Activated naive CD4-positive, alpha-beta T cell treated with anti-CD3 and anti-CD28 coated beads for 36 hours (primary cell): ENCODE results near the gene PDSS2. TPM values are rescaled to one million over a fixed set of nuclear protein-coding genes. Genes with fewer than 3 reads are reported as not detected.
"Not testable (repeated sequence)": the region's sequence is repeated elsewhere in the genome, so short reads cannot be mapped to it uniquely, and the experiment has no call there.

Experiments used
- CTCF ChIA-PET: fragments of 350-600 bp; sonication (Branson Sonifier 250); formaldehyde crosslinking; loops from one replicate; lab custom pipeline; 2021; ENCODE audit warnings: antibody characterized with exemption; lab: Charles Lee
- DNase-seq: peaks from one replicate; pipeline ENCODE4 v3.0.0-alpha.2; 2020
- H3K27ac Mint-ChIP-seq: one replicate; pipeline ENCODE4 v1.8.0; 2021; ENCODE audit warnings: mild to moderate bottlenecking, mixed read lengths
- H3K27me3 Mint-ChIP-seq: one replicate; pipeline ENCODE4 v1.8.0; 2021; ENCODE audit warnings: low read depth, mixed read lengths
- H3K36me3 Mint-ChIP-seq: one replicate; pipeline ENCODE4 v1.8.0; 2021; ENCODE audit warnings: low read depth, mixed read lengths
- H3K4me1 Mint-ChIP-seq: one replicate; pipeline ENCODE4 v1.8.0; 2021; ENCODE audit warnings: low read depth, mixed read lengths
- H3K4me3 Mint-ChIP-seq: one replicate; pipeline ENCODE4 v1.8.0; 2021; ENCODE audit warnings: mild to moderate bottlenecking, moderate library complexity, mixed read lengths
- H3K9me3 Mint-ChIP-seq: one replicate; pipeline ENCODE4 v1.8.0; 2021; ENCODE audit warnings: mixed read lengths
- intact Hi-C: fragments of 100-400 bp; cut with micrococcal nuclease; formaldehyde crosslinking; loops from one replicate; pipeline ENCODE4 v1.15.1; 2023
- total RNA-seq, 2 experiments: library from RNA; stranded (reverse); gene quantifications; one replicate each; pipeline ENCODE4 v1.2.3, GENCODE V29; 2021

Gene PDSS2
- total RNA-seq, 2 experiments from 2014 or later = 10.5 to 11.3 TPM

- Mint-ChIP-seq H3K4me3 (no peak overlapping the region), H3K27me3 (no peaks in the 10 kb centered on the region), H3K9me3 (no peaks in the 10 kb centered on the region), H3K4me1 (peaks cover 2% of the 10 kb centered on the region), H3K27ac (no peak overlapping the region), H3K36me3 (peaks cover 1% of the 10 kb centered on the region)
- CTCF ChIA-PET = interaction anchor here (1.3 kb wide), 1 partner anchor 50 kb away, joined by 4 read pairs; no protein-coding TSS in a partner anchor
- intact Hi-C loops = no loop called here
- DNase-seq = no peak
These were observed 166.6 kb downstream of the PDSS2 start for GRCh38 chr6:107292715-107293271.

- no peaks in the 10 kb centered on the region for H3K27me3 Mint-ChIP-seq
- no peak overlapping the region for H3K4me3 Mint-ChIP-seq
- H3K4me1 Mint-ChIP-seq = no peaks in the 10 kb centered on the region
- intact Hi-C loops = no loop called here
- H3K9me3 Mint-ChIP-seq = no peaks in the 10 kb centered on the region
- no peak for DNase-seq
- peaks cover 1% of the 10 kb centered on the region for H3K36me3 Mint-ChIP-seq
- CTCF ChIA-PET = no interaction called here
- no peak overlapping the region for H3K27ac Mint-ChIP-seq
These were observed 168.9 kb downstream of the PDSS2 start for GRCh38 chr6:107290491-107290890.

DNA sequence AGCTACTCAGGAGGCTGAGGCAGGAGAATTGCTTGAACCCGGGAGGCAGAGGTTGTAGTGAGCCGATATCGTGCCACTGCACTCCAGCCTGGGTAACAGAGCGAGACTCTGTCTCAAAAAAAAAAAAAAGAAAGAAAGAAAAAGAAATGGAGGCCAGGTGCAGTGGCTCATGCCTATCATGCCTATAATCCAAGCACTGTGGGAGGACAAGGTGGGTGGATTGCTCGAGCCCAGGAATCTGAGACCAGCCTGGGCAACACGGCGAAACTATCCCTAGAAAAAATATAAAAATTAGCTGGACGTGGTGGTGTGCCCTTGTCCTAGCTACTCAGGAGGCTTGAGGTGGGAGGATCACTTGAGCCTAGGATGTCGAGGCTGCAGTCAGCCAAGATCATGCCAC, 170.1 kb downstream of the PDSS2 start:
- H3K4me1 Mint-ChIP-seq, H3K36me3 Mint-ChIP-seq, CTCF ChIA-PET, H3K27me3 Mint-ChIP-seq, H3K9me3 Mint-ChIP-seq, intact Hi-C loops, DNase-seq, H3K27ac Mint-ChIP-seq, H3K4me3 Mint-ChIP-seq: not testable (repeated sequence)

DNA sequence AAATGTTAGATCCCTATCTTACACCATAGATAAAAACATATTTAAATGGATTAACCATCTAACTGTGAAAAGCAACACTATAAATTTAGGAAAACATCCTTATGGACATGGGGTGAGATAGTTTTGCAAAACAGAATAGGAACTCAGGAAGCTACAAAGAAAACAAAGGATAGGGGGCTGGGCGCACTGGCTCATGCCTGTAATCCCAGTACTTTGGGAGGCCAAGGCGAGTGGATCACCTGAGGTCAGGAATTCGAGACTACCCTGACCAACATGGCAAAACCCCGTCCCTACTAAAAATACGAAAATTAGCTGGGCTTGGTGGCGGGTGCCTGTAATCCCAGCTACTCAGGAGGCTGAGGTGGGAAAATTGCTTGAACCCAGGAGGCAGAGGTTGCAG, 173.7 kb downstream of the PDSS2 start:
- intact Hi-C loops, CTCF ChIA-PET, H3K9me3 Mint-ChIP-seq, H3K36me3 Mint-ChIP-seq, DNase-seq, H3K4me1 Mint-ChIP-seq, H3K27ac Mint-ChIP-seq, H3K27me3 Mint-ChIP-seq, H3K4me3 Mint-ChIP-seq: not testable (repeated sequence)

DNA sequence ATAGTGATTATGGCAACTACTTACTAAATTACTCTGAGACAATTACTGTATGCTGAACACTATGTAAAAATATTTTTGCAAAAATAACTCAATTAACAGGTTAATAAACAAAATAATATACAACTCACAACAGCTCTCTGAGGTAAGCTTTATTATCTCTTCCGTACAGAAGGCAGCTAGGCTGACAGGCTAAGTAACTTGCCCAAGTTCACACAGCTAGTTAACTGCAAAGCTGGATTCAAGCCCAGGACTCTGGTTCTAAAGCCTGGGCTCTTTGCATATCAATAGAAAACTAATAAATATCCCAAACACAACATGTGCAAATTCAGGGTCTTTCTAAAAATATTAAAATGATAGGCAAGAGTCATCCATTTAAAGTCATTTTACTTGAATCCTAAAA, 174.6 kb downstream of the PDSS2 start:
- intact Hi-C loops = no loop called here
- H3K27ac Mint-ChIP-seq = no peak overlapping the region
- DNase-seq = no peak
- CTCF ChIA-PET = no interaction called here
- no peaks in the 10 kb centered on the region for H3K4me1 Mint-ChIP-seq
- H3K9me3 Mint-ChIP-seq = no peaks in the 10 kb centered on the region
- H3K36me3 Mint-ChIP-seq = peaks cover 1% of the 10 kb centered on the region
- H3K27me3 Mint-ChIP-seq = no peaks in the 10 kb centered on the region
- H3K4me3 Mint-ChIP-seq = no peak overlapping the region

DNA sequence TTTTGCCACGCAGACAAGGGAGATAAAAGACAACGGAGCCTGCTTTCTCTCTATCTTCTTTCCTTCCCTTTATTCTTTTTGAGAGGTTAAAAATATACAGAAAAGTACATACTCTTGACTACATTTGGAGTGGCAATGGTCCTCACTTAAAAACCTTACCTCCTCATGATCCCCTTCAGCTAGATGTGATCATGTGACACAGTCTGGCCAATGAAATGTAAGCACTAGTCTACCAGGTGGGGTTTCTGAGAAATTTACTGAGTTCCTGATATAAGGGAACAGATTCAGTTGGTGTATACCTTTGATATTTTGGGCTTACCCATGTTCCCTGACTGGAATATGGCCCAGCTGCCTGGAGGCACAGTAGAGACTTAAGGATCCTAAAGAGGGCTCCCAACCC, 178.6 kb downstream of the PDSS2 start:
- no peaks in the 10 kb centered on the region for H3K9me3 Mint-ChIP-seq
- intact Hi-C loops = no loop called here
- no peaks in the 10 kb centered on the region for H3K27me3 Mint-ChIP-seq
- no peak overlapping the region for H3K4me3 Mint-ChIP-seq
- H3K4me1 Mint-ChIP-seq = no peaks in the 10 kb centered on the region
- no peak for DNase-seq
- H3K36me3 Mint-ChIP-seq = no peaks in the 10 kb centered on the region
- CTCF ChIA-PET = interaction anchor here (0.6 kb wide), 1 partner anchor 30 kb away, joined by 3 read pairs; no protein-coding TSS in a partner anchor
- H3K27ac Mint-ChIP-seq = no peak overlapping the region

GRCh38 chr6:107280001-107280400, 179.4 kb downstream of the PDSS2 start:
- not testable (repeated sequence) for H3K36me3 Mint-ChIP-seq, H3K27me3 Mint-ChIP-seq

DNA sequence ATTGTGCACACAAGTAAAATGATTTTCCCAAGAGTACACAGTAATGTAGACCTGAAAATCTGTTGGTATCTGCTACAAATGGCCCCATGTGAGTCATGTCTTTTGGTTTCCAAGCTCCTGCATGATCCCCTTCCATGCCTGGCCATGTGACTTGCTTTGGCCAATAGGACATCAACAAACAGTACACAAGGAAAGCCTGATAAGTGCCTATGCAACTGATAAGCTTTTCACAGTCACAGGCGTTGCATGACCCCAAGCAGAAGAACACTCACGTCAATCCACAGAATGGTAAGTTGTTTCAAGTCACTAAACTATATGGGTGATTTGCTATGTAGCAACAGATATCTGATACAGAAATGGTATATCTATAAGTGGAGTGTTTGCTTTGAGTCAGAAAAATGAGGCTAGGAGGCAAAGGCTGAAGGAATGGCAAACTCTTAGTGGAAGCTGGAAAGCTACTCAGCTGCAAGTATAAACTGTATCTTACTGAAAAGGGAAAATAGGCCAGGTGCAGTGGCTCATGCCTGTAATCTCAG, 184.0 kb downstream of the PDSS2 start:
- H3K9me3 Mint-ChIP-seq = no peaks in the 10 kb centered on the region
- no peak overlapping the region for H3K27ac Mint-ChIP-seq
- no peaks in the 10 kb centered on the region for H3K4me1 Mint-ChIP-seq
- DNase-seq = no peak
- intact Hi-C loops = no loop called here
- no peak overlapping the region for H3K4me3 Mint-ChIP-seq
- H3K27me3 Mint-ChIP-seq = no peaks in the 10 kb centered on the region
- CTCF ChIA-PET = no interaction called here
- peaks cover 2% of the 10 kb centered on the region for H3K36me3 Mint-ChIP-seq

More at GRCh38 chr6:107280001-107280400, 179.4 kb downstream of the PDSS2 start:
- H3K4me3 Mint-ChIP-seq, CTCF ChIA-PET, H3K9me3 Mint-ChIP-seq, DNase-seq, H3K27ac Mint-ChIP-seq, H3K4me1 Mint-ChIP-seq, intact Hi-C loops: not testable (repeated sequence)

GRCh38 chr6:107274288-107274687, 185.1 kb downstream of the PDSS2 start:
- Mint-ChIP-seq H3K9me3 (no peaks in the 10 kb centered on the region), H3K4me3 (no peak overlapping the region), H3K36me3 (peaks cover 4% of the 10 kb centered on the region), H3K4me1 (no peaks in the 10 kb centered on the region), H3K27me3 (no peaks in the 10 kb centered on the region), H3K27ac (no peak overlapping the region)
- no peak for DNase-seq
- intact Hi-C loops = no loop called here
- CTCF ChIA-PET = interaction anchor here (0.5 to 0.7 kb wide), 3 partner anchors 179 to 1589 kb away, joined by 3 to 5 read pairs (median 3); no protein-coding TSS in a partner anchor

DNA sequence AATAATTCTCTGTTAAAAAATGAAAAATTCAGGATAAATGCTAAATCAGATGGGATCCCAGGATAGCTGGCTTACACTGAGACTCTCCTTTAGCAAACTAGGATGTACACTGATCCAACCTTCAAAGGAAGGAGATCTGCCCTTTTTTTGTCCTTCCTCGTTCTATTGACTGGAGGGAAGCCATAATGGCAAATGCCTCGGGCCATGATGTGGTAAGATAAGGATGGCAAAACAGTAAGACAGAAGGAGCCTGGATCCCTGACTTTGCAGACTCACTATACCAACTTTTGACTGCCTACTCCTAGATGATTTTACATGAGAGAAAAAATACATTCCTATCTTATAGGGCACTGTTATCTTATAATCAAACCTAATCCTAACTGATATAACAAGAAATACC, 187.1 kb downstream of the PDSS2 start:
- Mint-ChIP-seq H3K9me3 (no peaks in the 10 kb centered on the region), H3K27ac (no peak overlapping the region), H3K4me3 (no peak overlapping the region), H3K27me3 (no peaks in the 10 kb centered on the region), H3K4me1 (no peaks in the 10 kb centered on the region), H3K36me3 (peaks cover 4% of the 10 kb centered on the region)
- CTCF ChIA-PET = no interaction called here
- no peak for DNase-seq
- intact Hi-C loops = no loop called here

DNA sequence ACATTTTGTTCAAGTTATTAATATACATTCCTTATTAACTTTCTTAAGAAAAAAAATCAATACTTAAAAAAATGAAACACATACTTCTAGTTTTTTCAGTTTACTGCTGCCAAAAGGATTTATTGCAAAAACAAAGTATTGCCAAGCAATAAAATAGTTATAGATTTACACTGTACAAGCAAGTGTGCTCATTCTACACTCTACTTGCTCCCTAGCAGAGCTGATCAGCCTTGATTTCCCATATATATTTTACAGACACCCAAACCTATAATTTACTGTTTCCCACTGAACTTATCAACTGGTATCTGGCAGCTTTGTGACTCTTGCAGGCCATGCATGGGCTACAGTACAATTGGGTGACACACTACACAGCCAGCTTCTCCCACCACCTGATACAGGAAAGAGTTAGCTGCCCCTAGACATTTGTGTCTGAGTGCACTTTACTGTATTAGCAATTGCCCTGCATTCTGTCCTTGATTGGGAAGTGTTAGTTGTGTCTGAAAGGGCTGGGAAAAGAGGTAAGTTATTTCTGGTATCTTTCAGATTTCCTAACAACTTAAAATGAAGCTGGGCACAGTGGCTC, 188.1 kb downstream of the PDSS2 start:
- H3K4me1 Mint-ChIP-seq = no peaks in the 10 kb centered on the region
- H3K27ac Mint-ChIP-seq = no peak overlapping the region
- H3K9me3 Mint-ChIP-seq = no peaks in the 10 kb centered on the region
- CTCF ChIA-PET = no interaction called here
- no peaks in the 10 kb centered on the region for H3K27me3 Mint-ChIP-seq
- no peak overlapping the region for H3K4me3 Mint-ChIP-seq
- DNase-seq = no peak
- peaks cover 4% of the 10 kb centered on the region for H3K36me3 Mint-ChIP-seq
- intact Hi-C loops = no loop called here

GRCh38 chr6:107267634-107268033, 191.7 kb downstream of the PDSS2 start:
- CTCF ChIA-PET = interaction anchor here (0.7 kb wide), 1 partner anchor 151 kb away, joined by 7 read pairs; no protein-coding TSS in a partner anchor
- no peak overlapping the region for H3K4me3 Mint-ChIP-seq

DNA sequence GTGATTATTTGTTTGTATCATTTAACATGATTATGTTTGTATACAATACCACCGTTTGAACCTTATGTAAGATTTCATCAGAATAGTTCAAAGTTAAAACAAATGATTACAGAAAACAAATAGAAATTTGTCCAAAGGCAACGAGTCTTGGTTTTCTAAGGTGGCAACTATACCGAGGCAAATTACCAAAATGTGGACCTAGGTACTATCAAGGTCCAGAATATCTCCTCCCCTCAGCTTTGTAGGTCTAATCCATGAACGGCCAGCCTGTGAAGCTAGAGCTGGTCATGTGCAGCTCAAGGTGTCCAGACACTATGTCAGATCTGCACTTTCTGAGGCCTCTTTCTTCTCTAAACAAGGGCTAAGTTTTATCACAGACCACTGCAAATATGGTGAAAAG, 192.4 kb downstream of the PDSS2 start:
- DNase-seq = no peak
- Mint-ChIP-seq H3K27ac (no peak overlapping the region), H3K4me1 (no peaks in the 10 kb centered on the region), H3K27me3 (no peaks in the 10 kb centered on the region), H3K36me3 (peaks cover 3% of the 10 kb centered on the region), H3K9me3 (no peaks in the 10 kb centered on the region), H3K4me3 (no peak overlapping the region)
- intact Hi-C loops = no loop called here
- CTCF ChIA-PET = no interaction called here

More at GRCh38 chr6:107267634-107268033, 191.7 kb downstream of the PDSS2 start:
- Mint-ChIP-seq H3K27me3 (no peaks in the 10 kb centered on the region), H3K4me1 (no peaks in the 10 kb centered on the region), H3K9me3 (no peaks in the 10 kb centered on the region), H3K27ac (no peak overlapping the region), H3K36me3 (peaks cover 3% of the 10 kb centered on the region)
- intact Hi-C loops = no loop called here
- DNase-seq = no peak
